ENCODE results near the gene RPS15. TPM values are rescaled to one million over a fixed set of nuclear protein-coding genes. Genes with fewer than 3 reads are reported as not detected.

The RPS15 gene
- total and polyA plus RNA-seq, 9 of the 15 experiments (the other 6 are each of a cell fraction or from before 2014, with no cell fraction given), result 605 to 2,791 (median 957) TPM

DNA sequence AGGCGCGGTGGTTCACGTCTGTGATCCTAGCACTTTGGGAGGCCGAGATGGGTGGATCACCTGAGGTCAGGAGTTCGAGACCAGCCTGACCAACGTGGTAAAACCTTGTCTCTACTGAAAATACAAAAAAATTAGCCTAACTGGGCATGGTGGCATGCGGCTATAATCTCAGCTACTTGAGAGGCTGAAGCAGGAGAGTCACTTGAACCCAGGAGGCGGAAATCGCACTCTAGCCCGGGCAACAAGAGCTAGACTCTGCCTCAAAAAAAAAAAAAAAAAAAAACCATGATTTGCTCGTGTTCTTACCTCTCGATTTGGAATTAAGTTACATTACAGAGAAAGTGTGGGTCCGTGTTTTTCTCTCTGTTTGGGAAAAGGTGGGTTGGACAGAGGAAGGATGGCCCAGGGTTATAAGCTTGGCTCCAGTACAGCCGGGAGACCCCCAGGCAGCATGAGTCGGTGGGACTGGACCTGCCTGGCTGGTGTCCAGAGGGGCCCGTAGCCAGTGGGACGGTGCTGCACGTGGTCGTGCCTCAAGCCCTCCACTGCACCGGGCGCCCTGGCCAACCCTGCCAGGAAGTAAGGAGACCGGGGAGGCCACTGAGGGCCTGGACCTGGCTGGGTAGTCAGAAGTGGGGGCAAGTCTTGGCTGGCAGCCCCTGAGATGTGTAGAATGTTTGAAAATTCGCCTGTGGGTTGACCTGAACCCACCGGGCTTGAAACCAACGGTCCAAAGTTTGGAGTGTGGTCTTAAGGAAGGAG, 3.7 kb downstream of the RPS15 start:
- Histone ChIP-seq H3K27me3 (ENCODE audit: control insufficient read depth in 2 of 2, insufficient read depth in 2 of 2, low read length in 2 of 2) (no peaks in the 10 kb centered on the region; a peak in 1 of 5 replicates), H3K4me1 (replicated peaks in 1 of 2; ENCODE audit: control insufficient read depth in 2 of 2, insufficient read depth in 2 of 2, low read length in 2 of 2) (peaks cover 40 to 91% of the 10 kb centered on the region in 2 experiments), H3K9ac (ENCODE audit: insufficient read depth in 1 of 2, low read depth in 2 of 2, low read length in 2 of 2) (peak overlapping the region; percentile 47 to 100), H3K9me3 (replicated peaks; ENCODE audit: control insufficient read depth, insufficient read depth, low read depth, low read length) (no peaks in the 10 kb centered on the region), H3K4me3 (no peak overlapping the region), H3K79me2 (ENCODE audit: control insufficient read depth, insufficient read depth, low read length) (peaks cover 46% of the 10 kb centered on the region), H3K9me1 (ENCODE audit: control insufficient read depth, insufficient read depth, low read length) (no peaks in the 10 kb centered on the region), H3K27ac (ENCODE audit: extremely low read depth, low read depth, low read length) (peak overlapping the region; percentile 73), H4K20me1 (replicated peaks; ENCODE audit: control insufficient read depth, insufficient read depth, low read length) (peaks cover 28% of the 10 kb centered on the region), H3K36me3 (ENCODE audit: control insufficient read depth, insufficient read depth, low read length) (peaks cover 38% of the 10 kb centered on the region), H2AFZ (ENCODE audit: low read depth, low read length) (no peak overlapping the region), H3K4me2 (ENCODE audit: insufficient read depth, low read length) (peak overlapping the region; percentile 48; the same call in 1 of the 2 replicates)
- WGBS (ENCODE audit: insufficient coverage, low coverage, missing lambda C conversion rate), result 68% methylated on average over 23 of the region's 25 CpGs
- in situ Hi-C loops (cut with MboI), result no loop called here
- ATAC-seq (no peak), FAIRE-seq (no peak), DNase-seq (ENCODE audit: extremely low read depth in 1 of 4, low spot score in 3 of 4) (no peak)
- ChIA-PET POLR2A (interaction anchor here (0.6 to 1.9 kb wide), 5 partner anchors 9 to 124 kb away, joined by 3 to 9 read pairs (median 3); no protein-coding TSS in a partner anchor), CTCF (ENCODE audit: low intra/inter-chr PET ratio) (no interaction called here)
- intact Hi-C loops (cut with micrococcal nuclease), result loop anchor here (10.0 kb wide), 1 partner anchor 167 kb away; the partner anchor contains the start of gene FAM174C
- no TSS peak for BruUV-seq (replicated peaks)
- TF ChIP-seq SIRT6 (IDR thresholded peaks at IDR 0.05; ENCODE audit: low read depth, low read length) (peak; percentile 19), PKNOX1 (IDR thresholded peaks at IDR 0.05) (no peak), RBM22 (IDR thresholded peaks at IDR 0.05; ENCODE audit: low read depth, low read length, poor library complexity, severe bottlenecking) (peak; percentile 77), MIER1 (IDR thresholded peaks at IDR 0.05; ENCODE audit: low read depth) (no peak), RBFOX2 (IDR thresholded peaks at IDR 0.05; ENCODE audit: low read depth, low read length) (peak; percentile 66), ZNF354B (CRISPR knock-in tag; IDR thresholded peaks at IDR 0.05) (no peak), BRD4 (IDR thresholded peaks at IDR 0.05) (no peak), KDM4B (IDR thresholded peaks at IDR 0.05; ENCODE audit: borderline replicate concordance in 2 of 2, low read depth in 1 of 2) (no peak), RB1 (IDR thresholded peaks at IDR 0.05; ENCODE audit: low read depth) (no peak), POLR2A (conservative IDR thresholded peaks at IDR 0.05) (peak; percentile 50; the same call in 1 of the 2 replicates), MEF2D (tag; conservative IDR thresholded peaks at IDR 0.05; ENCODE audit: low read depth) (no peak), PHF8 (IDR thresholded peaks at IDR 0.05; ENCODE audit: borderline replicate concordance, low read length) (no peak), GTF3C2 (IDR thresholded peaks at IDR 0.05; ENCODE audit: borderline replicate concordance, extremely low read depth, insufficient read length) (no peak)
- TF ChIP-seq, protein P1, sequence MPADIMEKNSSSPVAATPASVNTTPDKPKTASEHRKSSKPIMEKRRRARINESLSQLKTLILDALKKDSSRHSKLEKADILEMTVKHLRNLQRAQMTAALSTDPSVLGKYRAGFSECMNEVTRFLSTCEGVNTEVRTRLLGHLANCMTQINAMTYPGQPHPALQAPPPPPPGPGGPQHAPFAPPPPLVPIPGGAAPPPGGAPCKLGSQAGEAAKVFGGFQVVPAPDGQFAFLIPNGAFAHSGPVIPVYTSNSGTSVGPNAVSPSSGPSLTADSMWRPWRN (IDR thresholded peaks at IDR 0.05; ENCODE audit: low read depth), result no peak
- TF ChIP-seq, protein P2, sequence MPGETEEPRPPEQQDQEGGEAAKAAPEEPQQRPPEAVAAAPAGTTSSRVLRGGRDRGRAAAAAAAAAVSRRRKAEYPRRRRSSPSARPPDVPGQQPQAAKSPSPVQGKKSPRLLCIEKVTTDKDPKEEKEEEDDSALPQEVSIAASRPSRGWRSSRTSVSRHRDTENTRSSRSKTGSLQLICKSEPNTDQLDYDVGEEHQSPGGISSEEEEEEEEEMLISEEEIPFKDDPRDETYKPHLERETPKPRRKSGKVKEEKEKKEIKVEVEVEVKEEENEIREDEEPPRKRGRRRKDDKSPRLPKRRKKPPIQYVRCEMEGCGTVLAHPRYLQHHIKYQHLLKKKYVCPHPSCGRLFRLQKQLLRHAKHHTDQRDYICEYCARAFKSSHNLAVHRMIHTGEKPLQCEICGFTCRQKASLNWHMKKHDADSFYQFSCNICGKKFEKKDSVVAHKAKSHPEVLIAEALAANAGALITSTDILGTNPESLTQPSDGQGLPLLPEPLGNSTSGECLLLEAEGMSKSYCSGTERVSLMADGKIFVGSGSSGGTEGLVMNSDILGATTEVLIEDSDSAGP (CRISPR knock-in tag; IDR thresholded peaks at IDR 0.05), result no peak

Measured in K562 (cell line).